ENCODE measurements around the gene GDI2.

GRCh38 chr10:5811387-5811821, 1.8 kb downstream of the GDI2 start:
- TF ChIP-seq CTCF (IDR thresholded peaks at IDR 0.05) (no peak), ATF1 (CRISPR knock-in tag; IDR thresholded peaks at IDR 0.05) (no peak), FOXK1 (CRISPR knock-in tag; IDR thresholded peaks at IDR 0.05) (no peak), NR3C1 (CRISPR knock-in tag; conservative IDR thresholded peaks at IDR 0.05; ENCODE audit: low read depth) (no peak), NR1H2 (CRISPR knock-in tag; IDR thresholded peaks at IDR 0.05) (no peak), E2F4 (CRISPR knock-in tag; IDR thresholded peaks at IDR 0.05; ENCODE audit: borderline replicate concordance, low read depth) (no peak), ATF6 (CRISPR knock-in tag; IDR thresholded peaks at IDR 0.05) (no peak), USF1 (CRISPR knock-in tag; IDR thresholded peaks at IDR 0.05) (no peak)
